Activated CD4-positive, alpha-beta T cell treated with anti-CD3 and anti-CD28 coated beads for 36 hours (primary cell): ENCODE data around the gene RAB30. TPM values are rescaled to one million over a fixed set of nuclear protein-coding genes. Genes with fewer than 3 reads are reported as not detected.

Source experiments
- ATAC-seq: fragments of 200-7000 bp; cut with Tn5 transposase; one replicate; pipeline ENCODE4 v1.10.0; 2021; ENCODE audit warnings: mild to moderate bottlenecking, moderate library complexity
- CTCF ChIA-PET: fragments of 350-600 bp; sonication (Branson Sonifier 250); formaldehyde crosslinking; loops from one replicate; lab custom pipeline; 2021; ENCODE audit warnings: antibody characterized with exemption; lab: Charles Lee
- POLR2A ChIA-PET: fragments of 350-600 bp; sonication (Branson Sonifier 250); formaldehyde crosslinking; loops from one replicate; lab custom pipeline; 2021; ENCODE audit warnings: antibody characterized with exemption, inconsistent platforms; lab: Charles Lee
- DNase-seq: peaks from one replicate; pipeline ENCODE4 v3.0.0-alpha.2; 2020
- H3K27ac Mint-ChIP-seq: one replicate; pipeline ENCODE4 v1.8.0; 2021; ENCODE audit warnings: mixed read lengths
- H3K27me3 Mint-ChIP-seq: one replicate; pipeline ENCODE4 v1.8.0; 2021; ENCODE audit warnings: mixed read lengths
- H3K36me3 Mint-ChIP-seq: one replicate; pipeline ENCODE4 v1.8.0; 2021; ENCODE audit warnings: low read depth, mixed read lengths
- H3K4me1 Mint-ChIP-seq: one replicate; pipeline ENCODE4 v1.8.0; 2021; ENCODE audit warnings: mixed read lengths
- H3K4me3 Mint-ChIP-seq: one replicate; pipeline ENCODE4 v1.8.0; 2021; ENCODE audit warnings: mild to moderate bottlenecking, moderate library complexity, mixed read lengths
- H3K9me3 Mint-ChIP-seq: one replicate; pipeline ENCODE4 v1.8.0; 2021; ENCODE audit warnings: low read depth, mixed read lengths
- intact Hi-C, 2 experiments: fragments of 100-400 bp; cut with DNase I in 1 of 2; cut with micrococcal nuclease in 1 of 2; formaldehyde crosslinking; loops; one replicate each; pipeline versions ENCODE4 v1.14.2 to v1.15.1; 2022 to 2024; cut with DNase I, micrococcal nuclease
- total RNA-seq, 2 experiments: library from RNA; stranded (reverse); gene quantifications; one replicate each; pipeline ENCODE4 v1.2.3, GENCODE V29; 2021

The RAB30 gene
- 10 to 100 TPM; 11.4 to 13.2 TPM for total RNA-seq

DNA sequence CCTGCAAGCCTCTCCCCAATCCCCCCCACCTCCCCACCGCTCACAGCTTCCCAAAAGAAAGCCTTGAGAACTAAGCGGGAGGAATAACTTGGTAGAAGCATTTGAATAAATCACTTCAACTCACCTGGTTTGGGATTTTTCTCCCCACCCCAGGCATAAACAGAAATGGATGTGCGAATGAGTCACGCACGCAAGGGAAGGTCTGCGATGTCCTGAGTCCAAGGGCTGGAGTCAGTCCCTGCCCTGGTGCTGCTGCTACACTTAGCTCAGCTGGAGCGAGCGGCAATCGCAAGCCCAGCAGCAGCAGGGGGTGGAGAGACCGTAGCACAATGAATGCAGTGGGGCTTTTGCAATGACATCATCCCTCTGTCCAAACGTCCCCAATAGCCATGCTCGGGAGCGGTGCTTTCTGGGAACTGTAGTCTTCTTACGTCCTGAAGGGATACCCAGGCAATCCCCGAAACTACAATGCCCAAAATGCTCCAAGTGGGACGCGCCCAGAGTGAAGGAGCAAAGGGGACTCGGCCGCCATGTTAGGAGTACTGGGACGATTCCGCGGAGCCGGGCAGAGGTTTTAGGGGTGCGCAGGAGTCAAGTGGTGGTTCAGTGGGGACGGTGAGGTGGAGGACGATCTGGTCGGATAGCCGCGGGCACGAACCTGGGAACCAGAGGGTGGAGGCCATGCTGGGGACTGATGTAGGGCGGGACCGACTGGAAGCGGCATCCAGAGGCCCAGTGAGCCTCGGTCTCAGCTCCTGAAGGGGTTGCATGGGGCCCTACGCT is at the start of gene RAB30:
TSS of gene RAB30 (minus strand) at position 331 of the 783 bp plus-strand sequence. CDS start 74,581 bp downstream, outside the sequence.
- DNase-seq, result peak; percentile 95
- ChIA-PET POLR2A (interaction anchor here (0.6 to 2.3 kb wide), 8 partner anchors 9 to 172 kb away, joined by 3 to 12 read pairs (median 5); partner anchors contain the start of genes DDIAS and PRCP), CTCF (interaction anchor here (0.6 to 2.7 kb wide), 11 partner anchors 9 to 215 kb away, joined by 3 to 14 read pairs (median 4); partner anchors contain the start of genes CCDC90B, DDIAS and PCF11)

GRCh38 chr11:83120327-83120726 is 48.6 kb upstream of the RAB30 start:
- H3K36me3 Mint-ChIP-seq, result no peaks in the 10 kb centered on the region
- peaks cover 42% of the 10 kb centered on the region for H3K4me1 Mint-ChIP-seq
- POLR2A ChIA-PET, result interaction anchor here (0.7 to 1.0 kb wide), 2 partner anchors 37 to 39 kb away, joined by 3 to 4 read pairs; partner anchors contain the start of gene PCF11
- H3K27ac Mint-ChIP-seq, result no peak overlapping the region
- DNase-seq (no peak), ATAC-seq (no peak)
- H3K9me3 Mint-ChIP-seq, result no peaks in the 10 kb centered on the region
- H3K4me3 Mint-ChIP-seq, result no peak overlapping the region
- no peaks in the 10 kb centered on the region for H3K27me3 Mint-ChIP-seq
- CTCF ChIA-PET, result interaction anchor here (0.7 to 1.2 kb wide), 3 partner anchors 9 to 130 kb away, joined by 3 to 4 read pairs (median 3); no protein-coding TSS in a partner anchor
- intact Hi-C loops, result no loop called here

More for the DNA sequence above, at the start of gene RAB30:
- ATAC-seq, result peak; percentile 98
- Mint-ChIP-seq H3K27ac (no peak within 1 kb of the TSS), H3K4me3 (no peak within 1 kb of the TSS), H3K36me3 (peaks cover 12% of the 10 kb centered on the region), H3K27me3 (no peaks in the 10 kb centered on the region), H3K4me1 (peaks cover 33% of the 10 kb centered on the region), H3K9me3 (no peaks in the 10 kb centered on the region)
- intact Hi-C loops, result loop anchor here (1.0 to 2.0 kb wide), 10 partner anchors 65 to 215 kb away; partner anchors contain the start of genes ANKRD42 (in 2 of the 2), CCDC90B (in 2 of the 2), DDIAS (in 1 of the 2) and PRCP (in 1 of the 2)

- intact Hi-C loops, result loop anchor here in 1 of 2 experiments (5.0 to 10.0 kb wide), 2 partner anchors 38 to 696 kb away; partner anchors contain the start of gene PCF11
- no peaks in the 10 kb centered on the region for H3K9me3 Mint-ChIP-seq
- peaks cover 46% of the 10 kb centered on the region for H3K4me1 Mint-ChIP-seq
- H3K27me3 Mint-ChIP-seq, result no peaks in the 10 kb centered on the region
- POLR2A ChIA-PET, result no interaction called here
- H3K4me3 Mint-ChIP-seq, result no peak overlapping the region
- DNase-seq (no peak), ATAC-seq (no peak)
- H3K27ac Mint-ChIP-seq, result no peak overlapping the region
- no peaks in the 10 kb centered on the region for H3K36me3 Mint-ChIP-seq
- CTCF ChIA-PET, result interaction anchor here (1.1 kb wide), 1 partner anchor 11 kb away, joined by 3 read pairs; no protein-coding TSS in a partner anchor
Measured at GRCh38 chr11:83119216-83119615, 47.5 kb upstream of the RAB30 start.

- POLR2A ChIA-PET, result no interaction called here
- CTCF ChIA-PET, result no interaction called here
- no peaks in the 10 kb centered on the region for H3K36me3 Mint-ChIP-seq
- peak overlapping the region; percentile 47 for H3K27ac Mint-ChIP-seq
- H3K4me1 Mint-ChIP-seq, result peaks cover 45% of the 10 kb centered on the region
- DNase-seq (no peak), ATAC-seq (no peak)
- intact Hi-C loops, result loop anchor here in 1 of 2 experiments (5.0 to 10.0 kb wide), 2 partner anchors 38 to 696 kb away; partner anchors contain the start of gene PCF11
- no peak overlapping the region for H3K4me3 Mint-ChIP-seq
- H3K9me3 Mint-ChIP-seq, result no peaks in the 10 kb centered on the region
- H3K27me3 Mint-ChIP-seq, result no peaks in the 10 kb centered on the region
Measured at GRCh38 chr11:83118814-83119213, 47.1 kb upstream of the RAB30 start.

DNA sequence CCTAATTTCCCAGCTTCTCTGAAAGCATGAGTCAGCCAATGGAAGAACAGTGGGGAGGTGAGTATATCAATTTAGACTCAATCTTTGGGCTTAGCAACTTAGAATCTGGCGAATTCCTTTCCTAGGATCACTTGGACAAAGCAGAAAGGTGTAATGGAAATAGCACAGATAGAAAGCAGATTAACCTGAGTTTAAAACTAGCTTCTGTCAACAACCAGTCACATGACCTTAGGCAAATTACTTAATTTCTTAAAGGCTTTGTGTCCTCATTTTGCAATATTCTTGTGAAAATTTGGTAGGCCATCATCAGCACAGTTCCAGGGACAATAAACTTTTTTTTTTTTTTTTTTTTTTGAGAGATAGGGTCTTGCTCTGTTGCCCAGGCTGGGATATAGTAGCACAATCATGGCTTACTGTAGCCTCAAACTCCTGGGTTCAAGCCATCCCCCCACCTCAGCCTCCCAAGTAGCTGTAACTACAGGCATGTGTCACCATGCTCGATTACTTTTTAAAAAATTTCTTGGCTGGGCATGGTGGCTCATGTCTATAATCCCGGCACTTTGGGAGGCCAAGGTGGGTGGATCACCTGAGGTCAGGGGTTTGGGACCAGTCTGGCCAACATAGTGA is 44.4 kb upstream of the RAB30 start:
- ChIA-PET CTCF (interaction anchor here (1.9 kb wide), 1 partner anchor 414 kb away, joined by 5 read pairs; no protein-coding TSS in a partner anchor), POLR2A (no interaction called here)
- H3K27me3 Mint-ChIP-seq, result no peaks in the 10 kb centered on the region
- H3K4me1 Mint-ChIP-seq, result peaks cover 30% of the 10 kb centered on the region
- intact Hi-C loops, result loop anchor here (2.0 to 10.0 kb wide), 4 partner anchors 41 to 699 kb away; partner anchors contain the start of genes PCF11 (in 2 of the 2) and ANKRD42 (in 1 of the 2)
- no peak overlapping the region for H3K4me3 Mint-ChIP-seq
- DNase-seq (no peak), ATAC-seq (no peak)
- peak overlapping the region; percentile 28 for H3K27ac Mint-ChIP-seq
- H3K36me3 Mint-ChIP-seq, result no peaks in the 10 kb centered on the region
- H3K9me3 Mint-ChIP-seq, result no peaks in the 10 kb centered on the region

DNA sequence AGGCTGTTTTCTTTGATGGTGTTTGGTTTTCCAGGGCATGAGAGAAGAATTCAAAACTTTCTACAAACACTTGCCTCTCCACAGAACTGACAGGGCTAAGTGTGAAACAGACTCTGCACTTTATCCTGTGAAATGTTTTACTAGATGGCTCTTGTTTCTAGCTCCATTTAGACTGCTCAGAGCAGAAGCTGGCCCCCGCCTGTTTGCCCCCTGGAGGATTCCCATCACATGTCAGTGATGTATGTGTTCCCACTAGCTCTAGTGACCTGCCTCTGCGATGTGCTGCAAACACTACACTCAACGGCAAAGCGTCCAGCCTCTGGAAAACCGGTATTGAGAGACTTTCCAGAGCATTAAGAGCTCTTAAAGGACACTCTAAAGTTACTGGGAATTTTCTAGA is 43.9 kb upstream of the RAB30 start:
- DNase-seq (no peak), ATAC-seq (no peak)
- Mint-ChIP-seq H3K36me3 (no peaks in the 10 kb centered on the region), H3K27me3 (no peaks in the 10 kb centered on the region), H3K4me3 (no peak overlapping the region), H3K9me3 (no peaks in the 10 kb centered on the region), H3K27ac (no peak overlapping the region), H3K4me1 (peaks cover 30% of the 10 kb centered on the region)
- ChIA-PET POLR2A (no interaction called here), CTCF (no interaction called here)
- intact Hi-C loops, result loop anchor here in 1 of 2 experiments (5.0 to 10.0 kb wide), 2 partner anchors 42 to 699 kb away; partner anchors contain the start of gene PCF11

DNA sequence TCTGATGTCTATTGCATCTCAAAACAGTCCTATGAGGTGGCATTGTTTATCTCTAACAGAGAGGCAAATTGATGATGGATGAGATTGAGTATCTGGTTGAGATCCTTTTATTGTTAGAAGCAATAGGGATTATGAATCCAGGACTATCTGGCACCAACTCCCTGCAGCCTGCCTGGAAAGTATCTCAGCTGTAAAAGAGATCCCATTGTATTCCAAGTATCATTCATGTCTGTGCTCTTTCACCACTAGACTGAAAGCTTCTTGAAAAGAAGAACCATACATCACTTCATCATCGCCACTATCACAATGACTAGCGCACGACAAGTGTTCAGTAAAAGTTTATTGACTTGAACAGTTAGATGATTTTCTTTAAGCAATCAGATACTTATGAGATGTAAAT is 43.3 kb upstream of the RAB30 start:
- Mint-ChIP-seq H3K9me3 (no peaks in the 10 kb centered on the region), H3K27me3 (no peaks in the 10 kb centered on the region), H3K4me1 (peaks cover 26% of the 10 kb centered on the region), H3K36me3 (no peaks in the 10 kb centered on the region), H3K27ac (no peak overlapping the region), H3K4me3 (no peak overlapping the region)
- no peak for ATAC-seq
- DNase-seq, result no peak
- POLR2A ChIA-PET, result no interaction called here
- intact Hi-C loops, result loop anchor here in 1 of 2 experiments (5.0 to 10.0 kb wide), 2 partner anchors 42 to 700 kb away; partner anchors contain the start of gene PCF11
- CTCF ChIA-PET, result no interaction called here

DNA sequence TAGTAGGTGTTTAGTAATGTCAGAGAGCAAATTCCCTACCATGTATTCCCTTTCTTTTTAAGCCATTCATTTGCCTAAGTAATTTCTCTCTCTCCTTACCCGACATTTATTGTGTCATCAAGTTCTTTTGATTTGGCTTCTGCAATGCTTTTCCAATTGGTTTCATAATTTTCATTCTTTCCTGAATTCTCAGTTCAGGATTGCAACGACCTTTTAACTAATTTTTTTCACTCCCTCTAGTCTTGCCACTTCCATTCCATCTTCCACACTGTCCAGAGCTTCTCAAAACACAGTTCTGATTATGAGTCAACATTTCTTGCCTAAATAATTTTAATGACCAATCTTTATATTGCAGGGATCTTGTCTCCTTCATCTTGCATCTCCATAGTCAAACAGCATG is 41.2 kb upstream of the RAB30 start:
- no peaks in the 10 kb centered on the region for H3K9me3 Mint-ChIP-seq
- DNase-seq (no peak), ATAC-seq (no peak)
- H3K36me3 Mint-ChIP-seq, result no peaks in the 10 kb centered on the region
- H3K4me1 Mint-ChIP-seq, result peaks cover 15% of the 10 kb centered on the region
- intact Hi-C loops, result loop anchor here in 1 of 2 experiments (10.0 kb wide), 1 partner anchor 702 kb away; no protein-coding TSS in a partner anchor
- H3K27ac Mint-ChIP-seq, result no peak overlapping the region
- ChIA-PET CTCF (no interaction called here), POLR2A (no interaction called here)
- H3K4me3 Mint-ChIP-seq, result no peak overlapping the region
- peaks cover 2% of the 10 kb centered on the region for H3K27me3 Mint-ChIP-seq

DNA sequence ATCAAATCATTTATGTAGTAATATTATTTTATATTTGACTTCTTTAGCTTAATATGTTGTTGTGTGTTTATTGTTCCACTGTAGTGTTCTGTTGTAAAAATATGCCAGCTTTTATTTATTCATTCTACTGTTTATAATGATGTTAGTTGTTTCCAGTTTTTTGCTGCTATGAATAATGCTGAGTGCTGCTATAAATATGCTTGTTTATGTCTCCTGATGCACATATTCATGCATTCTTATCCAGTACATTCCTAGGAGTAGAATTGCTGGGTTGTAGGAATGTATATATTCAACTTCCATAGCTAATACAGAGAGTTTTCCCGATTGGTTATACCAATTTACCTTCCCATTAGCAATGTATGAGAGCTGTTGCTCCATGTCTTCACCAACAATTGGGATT is 33.5 kb upstream of the RAB30 start:
- no peak overlapping the region for H3K4me3 Mint-ChIP-seq
- no peaks in the 10 kb centered on the region for H3K9me3 Mint-ChIP-seq
- no peaks in the 10 kb centered on the region for H3K4me1 Mint-ChIP-seq
- no peaks in the 10 kb centered on the region for H3K36me3 Mint-ChIP-seq
- POLR2A ChIA-PET, result no interaction called here
- DNase-seq, result no peak
- no peak for ATAC-seq
- H3K27ac Mint-ChIP-seq, result no peak overlapping the region
- intact Hi-C loops, result no loop called here
- peaks cover 2% of the 10 kb centered on the region for H3K27me3 Mint-ChIP-seq
- CTCF ChIA-PET, result interaction anchor here (0.6 to 1.1 kb wide), 3 partner anchors 16 to 888 kb away, joined by 3 to 4 read pairs (median 3); no protein-coding TSS in a partner anchor

- Mint-ChIP-seq H3K9me3 (no peaks in the 10 kb centered on the region), H3K27me3 (no peaks in the 10 kb centered on the region), H3K4me3 (no peak overlapping the region), H3K36me3 (no peaks in the 10 kb centered on the region), H3K4me1 (no peaks in the 10 kb centered on the region), H3K27ac (no peak overlapping the region)
- intact Hi-C loops, result no loop called here
- DNase-seq (no peak), ATAC-seq (no peak)
- ChIA-PET CTCF (no interaction called here), POLR2A (interaction anchor here (0.6 kb wide), 1 partner anchor 130 kb away, joined by 5 read pairs; no protein-coding TSS in a partner anchor)
Measured at GRCh38 chr11:83102834-83103233, 31.1 kb upstream of the RAB30 start.
